Measurements from ENCODE around the gene FAM184B.

The FAM184B gene

DNA sequence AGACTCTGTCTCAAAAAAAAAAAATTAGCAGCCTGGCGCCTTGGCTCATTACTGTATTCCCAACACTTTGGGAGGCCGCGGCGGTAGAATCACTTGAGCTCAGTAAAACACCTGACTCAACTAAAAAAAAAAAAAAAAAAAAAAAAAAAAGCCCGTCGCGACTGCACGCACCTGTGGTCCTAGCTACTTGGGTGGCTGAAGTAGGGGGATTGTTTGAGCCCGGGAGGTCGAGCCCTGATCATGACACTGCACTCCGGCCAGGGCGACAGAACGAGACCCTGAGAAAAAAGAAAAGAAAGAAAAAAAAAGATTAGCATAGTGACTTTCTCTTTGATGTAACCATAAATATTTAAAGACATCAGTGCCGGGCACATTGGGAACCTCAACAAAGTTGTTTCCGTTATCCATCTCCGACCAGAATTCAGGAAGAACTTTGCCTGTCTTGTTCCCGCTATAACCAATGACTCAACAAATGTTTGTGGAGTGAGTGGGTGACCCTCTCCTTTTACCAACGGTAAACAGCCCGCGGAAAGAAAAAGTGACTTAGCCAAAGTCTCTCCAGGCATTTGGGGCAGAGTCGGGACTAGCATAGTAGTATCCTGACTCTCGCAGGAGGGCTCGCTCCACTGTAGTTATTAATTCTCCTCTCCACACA, 167.5 kb downstream of the FAM184B start (continued):
- TF ChIP-seq ZNF37A (tag by site-specific recombination; IDR thresholded peaks at IDR 0.05) (no peak), ZNF366 (tag by site-specific recombination; conservative IDR thresholded peaks at IDR 0.05) (no peak), GLI2 (tag by site-specific recombination; IDR thresholded peaks at IDR 0.05; ENCODE audit: borderline replicate concordance, low read depth) (no peak), KLF17 (tag by site-specific recombination; IDR thresholded peaks at IDR 0.05) (no peak), KLF16 (tag by site-specific recombination; IDR thresholded peaks at IDR 0.05) (no peak), ZNF707 (tag by site-specific recombination; IDR thresholded peaks at IDR 0.05) (no peak), ZNF423 (tag by site-specific recombination; IDR thresholded peaks at IDR 0.05) (0 out of 2 replicates have a peak, but pooled peaks have one; percentile 13), ZNF843 (tag by site-specific recombination; IDR thresholded peaks at IDR 0.05) (no peak)
- TF ChIP-seq, protein P1, sequence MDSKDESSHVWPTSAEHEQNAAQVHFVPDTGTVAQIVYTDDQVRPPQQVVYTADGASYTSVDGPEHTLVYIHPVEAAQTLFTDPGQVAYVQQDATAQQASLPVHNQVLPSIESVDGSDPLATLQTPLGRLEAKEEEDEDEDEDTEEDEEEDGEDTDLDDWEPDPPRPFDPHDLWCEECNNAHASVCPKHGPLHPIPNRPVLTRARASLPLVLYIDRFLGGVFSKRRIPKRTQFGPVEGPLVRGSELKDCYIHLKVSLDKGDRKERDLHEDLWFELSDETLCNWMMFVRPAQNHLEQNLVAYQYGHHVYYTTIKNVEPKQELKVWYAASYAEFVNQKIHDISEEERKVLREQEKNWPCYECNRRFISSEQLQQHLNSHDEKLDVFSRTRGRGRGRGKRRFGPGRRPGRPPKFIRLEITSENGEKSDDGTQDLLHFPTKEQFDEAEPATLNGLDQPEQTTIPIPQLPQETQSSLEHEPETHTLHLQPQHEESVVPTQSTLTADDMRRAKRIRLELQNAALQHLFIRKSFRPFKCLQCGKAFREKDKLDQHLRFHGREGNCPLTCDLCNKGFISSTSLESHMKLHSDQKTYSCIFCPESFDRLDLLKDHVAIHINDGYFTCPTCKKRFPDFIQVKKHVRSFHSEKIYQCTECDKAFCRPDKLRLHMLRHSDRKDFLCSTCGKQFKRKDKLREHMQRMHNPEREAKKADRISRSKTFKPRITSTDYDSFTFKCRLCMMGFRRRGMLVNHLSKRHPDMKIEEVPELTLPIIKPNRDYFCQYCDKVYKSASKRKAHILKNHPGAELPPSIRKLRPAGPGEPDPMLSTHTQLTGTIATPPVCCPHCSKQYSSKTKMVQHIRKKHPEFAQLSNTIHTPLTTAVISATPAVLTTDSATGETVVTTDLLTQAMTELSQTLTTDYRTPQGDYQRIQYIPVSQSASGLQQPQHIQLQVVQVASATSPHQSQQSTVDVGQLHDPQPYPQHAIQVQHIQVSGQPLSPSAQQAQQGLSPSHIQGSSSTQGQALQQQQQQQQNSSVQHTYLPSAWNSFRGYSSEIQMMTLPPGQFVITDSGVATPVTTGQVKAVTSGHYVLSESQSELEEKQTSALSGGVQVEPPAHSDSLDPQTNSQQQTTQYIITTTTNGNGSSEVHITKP (tag by site-specific recombination; IDR thresholded peaks at IDR 0.05): 0 out of 2 replicates have a peak, but pooled peaks have one; percentile 20
- TF ChIP-seq, protein P2, sequence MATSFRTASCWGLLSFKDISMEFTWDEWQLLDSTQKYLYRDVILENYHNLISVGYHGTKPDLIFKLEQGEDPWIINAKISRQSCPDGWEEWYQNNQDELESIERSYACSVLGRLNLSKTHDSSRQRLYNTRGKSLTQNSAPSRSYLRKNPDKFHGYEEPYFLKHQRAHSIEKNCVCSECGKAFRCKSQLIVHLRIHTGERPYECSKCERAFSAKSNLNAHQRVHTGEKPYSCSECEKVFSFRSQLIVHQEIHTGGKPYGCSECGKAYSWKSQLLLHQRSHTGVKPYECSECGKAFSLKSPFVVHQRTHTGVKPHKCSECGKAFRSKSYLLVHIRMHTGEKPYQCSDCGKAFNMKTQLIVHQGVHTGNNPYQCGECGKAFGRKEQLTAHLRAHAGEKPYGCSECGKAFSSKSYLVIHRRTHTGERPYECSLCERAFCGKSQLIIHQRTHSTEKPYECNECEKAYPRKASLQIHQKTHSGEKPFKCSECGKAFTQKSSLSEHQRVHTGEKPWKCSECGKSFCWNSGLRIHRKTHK (tag by site-specific recombination; IDR thresholded peaks at IDR 0.05): no peak
- TF ChIP-seq, protein P3, sequence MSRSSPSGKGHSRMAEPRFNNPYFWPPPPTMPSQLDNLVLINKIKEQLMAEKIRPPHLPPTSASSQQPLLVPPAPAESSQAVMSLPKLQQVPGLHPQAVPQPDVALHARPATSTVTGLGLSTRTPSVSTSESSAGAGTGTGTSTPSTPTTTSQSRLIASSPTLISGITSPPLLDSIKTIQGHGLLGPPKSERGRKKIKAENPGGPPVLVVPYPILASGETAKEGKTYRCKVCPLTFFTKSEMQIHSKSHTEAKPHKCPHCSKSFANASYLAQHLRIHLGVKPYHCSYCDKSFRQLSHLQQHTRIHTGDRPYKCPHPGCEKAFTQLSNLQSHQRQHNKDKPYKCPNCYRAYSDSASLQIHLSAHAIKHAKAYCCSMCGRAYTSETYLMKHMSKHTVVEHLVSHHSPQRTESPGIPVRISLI (tag by site-specific recombination; IDR thresholded peaks at IDR 0.05): peak; percentile 92

DNA sequence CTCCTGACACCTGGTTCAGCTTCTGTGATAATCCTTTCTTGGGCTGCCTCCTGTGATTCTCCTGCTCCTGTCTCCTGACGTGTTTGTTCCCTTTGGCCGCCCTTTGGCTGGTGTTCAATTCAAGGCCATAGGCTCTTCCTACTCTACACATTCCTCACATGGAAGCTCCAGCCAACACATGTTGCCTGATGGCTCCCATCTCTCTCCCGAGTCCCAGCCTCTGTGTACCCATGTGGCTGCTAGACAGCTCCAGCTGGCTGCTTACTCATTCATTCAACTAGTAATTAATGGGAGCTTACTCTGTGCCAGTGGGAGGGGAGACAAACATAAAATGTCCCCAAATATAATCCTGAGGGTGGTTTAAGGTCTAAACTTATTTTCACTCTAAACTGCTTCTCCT, 176.2 kb downstream of the FAM184B start:
- H3K27ac ChIP-seq (ENCODE audit: extremely low read depth, low read depth, low read length): no peak overlapping the region
- TF ChIP-seq, protein P4, sequence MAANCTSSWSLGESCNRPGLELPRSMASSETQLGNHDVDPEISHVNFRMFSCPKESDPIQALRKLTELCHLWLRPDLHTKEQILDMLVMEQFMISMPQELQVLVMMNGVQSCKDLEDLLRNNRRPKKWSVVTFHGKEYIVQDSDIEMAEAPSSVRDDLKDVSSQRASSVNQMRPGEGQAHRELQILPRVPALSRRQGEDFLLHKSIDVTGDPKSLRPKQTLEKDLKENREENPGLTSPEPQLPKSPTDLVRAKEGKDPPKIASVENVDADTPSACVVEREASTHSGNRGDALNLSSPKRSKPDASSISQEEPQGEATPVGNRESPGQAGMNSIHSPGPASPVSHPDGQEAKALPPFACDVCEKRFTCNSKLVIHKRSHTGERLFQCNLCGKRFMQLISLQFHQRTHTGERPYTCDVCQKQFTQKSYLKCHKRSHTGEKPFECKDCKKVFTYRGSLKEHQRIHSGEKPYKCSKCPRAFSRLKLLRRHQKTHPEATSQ (tag by site-specific recombination; IDR thresholded peaks at IDR 0.05): no peak
- TF ChIP-seq, protein P5, sequence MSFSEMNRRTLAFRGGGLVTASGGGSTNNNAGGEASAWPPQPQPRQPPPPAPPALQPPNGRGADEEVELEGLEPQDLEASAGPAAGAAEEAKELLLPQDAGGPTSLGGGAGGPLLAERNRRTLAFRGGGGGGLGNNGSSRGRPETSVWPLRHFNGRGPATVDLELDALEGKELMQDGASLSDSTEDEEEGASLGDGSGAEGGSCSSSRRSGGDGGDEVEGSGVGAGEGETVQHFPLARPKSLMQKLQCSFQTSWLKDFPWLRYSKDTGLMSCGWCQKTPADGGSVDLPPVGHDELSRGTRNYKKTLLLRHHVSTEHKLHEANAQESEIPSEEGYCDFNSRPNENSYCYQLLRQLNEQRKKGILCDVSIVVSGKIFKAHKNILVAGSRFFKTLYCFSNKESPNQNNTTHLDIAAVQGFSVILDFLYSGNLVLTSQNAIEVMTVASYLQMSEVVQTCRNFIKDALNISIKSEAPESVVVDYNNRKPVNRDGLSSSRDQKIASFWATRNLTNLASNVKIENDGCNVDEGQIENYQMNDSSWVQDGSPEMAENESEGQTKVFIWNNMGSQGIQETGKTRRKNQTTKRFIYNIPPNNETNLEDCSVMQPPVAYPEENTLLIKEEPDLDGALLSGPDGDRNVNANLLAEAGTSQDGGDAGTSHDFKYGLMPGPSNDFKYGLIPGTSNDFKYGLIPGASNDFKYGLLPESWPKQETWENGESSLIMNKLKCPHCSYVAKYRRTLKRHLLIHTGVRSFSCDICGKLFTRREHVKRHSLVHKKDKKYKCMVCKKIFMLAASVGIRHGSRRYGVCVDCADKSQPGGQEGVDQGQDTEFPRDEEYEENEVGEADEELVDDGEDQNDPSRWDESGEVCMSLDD (tag by site-specific recombination; IDR thresholded peaks at IDR 0.05): no peak
- TF ChIP-seq GFI1B (tag by site-specific recombination; IDR thresholded peaks at IDR 0.05): no peak
- no peak for TF ChIP-seq ZNF23 (tag by site-specific recombination; IDR thresholded peaks at IDR 0.05; ENCODE audit: borderline replicate concordance)
- TF ChIP-seq, protein P6, sequence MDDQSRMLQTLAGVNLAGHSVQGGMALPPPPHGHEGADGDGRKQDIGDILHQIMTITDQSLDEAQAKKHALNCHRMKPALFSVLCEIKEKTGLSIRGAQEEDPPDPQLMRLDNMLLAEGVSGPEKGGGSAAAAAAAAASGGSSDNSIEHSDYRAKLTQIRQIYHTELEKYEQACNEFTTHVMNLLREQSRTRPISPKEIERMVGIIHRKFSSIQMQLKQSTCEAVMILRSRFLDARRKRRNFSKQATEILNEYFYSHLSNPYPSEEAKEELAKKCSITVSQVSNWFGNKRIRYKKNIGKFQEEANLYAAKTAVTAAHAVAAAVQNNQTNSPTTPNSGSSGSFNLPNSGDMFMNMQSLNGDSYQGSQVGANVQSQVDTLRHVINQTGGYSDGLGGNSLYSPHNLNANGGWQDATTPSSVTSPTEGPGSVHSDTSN (CRISPR knock-in tag; IDR thresholded peaks at IDR 0.05): no peak
- TF ChIP-seq KLF1 (tag by site-specific recombination; IDR thresholded peaks at IDR 0.05): no peak
- TF ChIP-seq ZBTB20 (tag by site-specific recombination; IDR thresholded peaks at IDR 0.05): no peak
- TF ChIP-seq ZNF791 (tag by site-specific recombination; IDR thresholded peaks at IDR 0.05): no peak
- TF ChIP-seq ZBTB48 (tag by site-specific recombination; IDR thresholded peaks at IDR 0.05): no peak
- no peak for TF ChIP-seq ZNF621 (tag by site-specific recombination; IDR thresholded peaks at IDR 0.05)
- no peak for TF ChIP-seq ZNF654 (tag by site-specific recombination; IDR thresholded peaks at IDR 0.05; ENCODE audit: low read depth)
- POLR2A ChIA-PET: interaction anchor here (2.8 kb wide), 1 partner anchor 9 kb away, joined by 10 read pairs; the partner anchor contains the start of gene MED28
- CTCF ChIA-PET: interaction anchor here (0.6 kb wide), 1 partner anchor 203 kb away, joined by 3 read pairs; no protein-coding TSS in a partner anchor
- no peaks in the 10 kb centered on the region for H3K4me1 ChIP-seq (ENCODE audit: control insufficient read depth, insufficient read depth, low read length)
- no peaks in the 10 kb centered on the region for H3K9me3 ChIP-seq (ENCODE audit: control insufficient read depth, insufficient read depth, low read depth, low read length)
- H3K4me3 ChIP-seq (ENCODE audit: low read depth, low read length): no peak overlapping the region
- peaks cover 4 to 57% of the 10 kb centered on the region in 2 experiments for H3K36me3 ChIP-seq (ENCODE audit: control insufficient read depth in 2 of 2, insufficient read depth in 1 of 2, low read length in 2 of 2)
